Neural cell (in vitro differentiated cells): ENCODE results near the gene ZNF668. TPM values are rescaled to one million over a fixed set of nuclear protein-coding genes. Genes with fewer than 3 reads are reported as not detected.

ENCODE experiments used
- H2AFZ ChIP-seq: fragments of 200-600, 300-800 bp; sonication (generic), shearing (Covaris generic); 2 replicates; pipeline ENCODE4 v1.6.0; 2014; ENCODE audit warnings: low read depth, mild to moderate bottlenecking, antibody characterized with exemption, low read length, moderate library complexity
- H3F3A ChIP-seq: fragments of 200-600 bp; shearing (Covaris generic); 2 replicates; pipeline ENCODE4 v1.6.1; 2016; ENCODE audit warnings: mild to moderate bottlenecking, moderate library complexity, mixed read lengths, antibody characterized with exemption, low read length; ENCODE audit not compliant: insufficient read depth, poor library complexity, severe bottlenecking
- H3K27ac ChIP-seq: fragments of 200-600, 300-800 bp; sonication (generic), shearing (Covaris generic); 2 replicates; pipeline ENCODE4 v1.5.1; 2014; ENCODE audit warnings: mild to moderate bottlenecking, low read length, moderate library complexity
- H3K27me3 ChIP-seq: fragments of 300-800, 200-600 bp; sonication (generic), shearing (Covaris generic); 2 replicates; pipeline ENCODE4 v1.6.0; 2014; ENCODE audit warnings: mild to moderate bottlenecking, low read depth, low read length, moderate library complexity; ENCODE audit not compliant: insufficient read depth
- H3K36me3 ChIP-seq: fragments of 300-800, 200-600 bp; sonication (generic), shearing (Covaris generic); 2 replicates; pipeline ENCODE4 v1.5.1; 2014; ENCODE audit warnings: mild to moderate bottlenecking, antibody characterized with exemption, low read length, moderate library complexity; ENCODE audit not compliant: insufficient read depth
- H3K4me2 ChIP-seq: fragments of 300-800, 200-600 bp; sonication (generic), shearing (Covaris generic); 2 replicates; pipeline ENCODE4 v1.6.0; 2014; ENCODE audit warnings: mild to moderate bottlenecking, low read length
- H3K4me3 ChIP-seq: fragments of 300-800, 200-600 bp; sonication (generic), shearing (Covaris generic); 2 replicates; pipeline ENCODE4 v1.5.1; 2014; ENCODE audit warnings: mild to moderate bottlenecking, low read length, moderate library complexity
- H3K79me2 ChIP-seq: fragments of 200-600 bp; shearing (Covaris generic); replicated peaks from 2 replicates; pipeline ENCODE4 v1.6.0; 2014; ENCODE audit warnings: mild to moderate bottlenecking, low read length, moderate library complexity; ENCODE audit not compliant: insufficient read depth
- H3K9ac ChIP-seq: fragments of 300-800, 200-600 bp; sonication (generic), shearing (Covaris generic); 2 replicates; pipeline ENCODE4 v1.6.1; 2016; ENCODE audit warnings: mild to moderate bottlenecking, low read length, mixed read lengths
- H3K9me2 ChIP-seq: fragments of 200-600 bp; shearing (Covaris generic); 2 replicates; pipeline ENCODE4 v1.6.1; 2016; ENCODE audit warnings: mild to moderate bottlenecking, low read length, mixed read lengths; ENCODE audit not compliant: insufficient read depth
- H3K9me3 ChIP-seq: fragments of 200-600, 300-800 bp; sonication (generic), shearing (Covaris generic); 2 replicates; pipeline ENCODE4 v1.6.1; 2016; ENCODE audit warnings: mild to moderate bottlenecking, mixed run types, low read length, moderate library complexity, mixed read lengths
- H4K20me1 ChIP-seq: fragments of 200-600 bp; shearing (Covaris generic); 2 replicates; pipeline ENCODE4 v1.6.1; 2016; ENCODE audit warnings: mild to moderate bottlenecking, mixed run types; ENCODE audit not compliant: insufficient read depth
- EP300 ChIP-seq: fragments of 450-650 bp; conservative IDR thresholded peaks from 2 replicates; pipeline ENCODE4 v1.6.1; 2014; ENCODE audit warnings: antibody characterized with exemption, mild to moderate bottlenecking, moderate library complexity; ENCODE audit not compliant: poor library complexity, severe bottlenecking
- EZH2 ChIP-seq: fragments of 200-600, 300-800 bp; shearing (Covaris generic), sonication (generic); IDR thresholded peaks from 2 replicates; pipeline ENCODE4 v1.6.1; 2014; ENCODE audit warnings: antibody characterized with exemption, low read length, borderline replicate concordance, mild to moderate bottlenecking; ENCODE audit not compliant: insufficient read depth, poor library complexity, severe bottlenecking
- MXI1 ChIP-seq: fragments of 450-650 bp; conservative IDR thresholded peaks from 2 replicates; pipeline ENCODE4 v1.6.1; 2014; ENCODE audit warnings: antibody characterized with exemption, mild to moderate bottlenecking; ENCODE audit not compliant: poor library complexity, severe bottlenecking
- POLR2AphosphoS5 ChIP-seq: IDR thresholded peaks from 2 replicates; pipeline ENCODE4 v1.6.1; 2012
- RAD21 ChIP-seq: fragments of 450-650 bp; conservative IDR thresholded peaks from 2 replicates; pipeline ENCODE4 v1.6.1; 2014; ENCODE audit warnings: antibody characterized with exemption, mild to moderate bottlenecking, moderate library complexity
- SMC3 ChIP-seq: fragments of 450-650 bp; conservative IDR thresholded peaks from 2 replicates; pipeline ENCODE4 v1.6.1; 2014; ENCODE audit warnings: antibody characterized with exemption, mild to moderate bottlenecking, moderate library complexity; ENCODE audit not compliant: poor library complexity
- TAF1 ChIP-seq: IDR thresholded peaks from 2 replicates; pipeline ENCODE4 v1.6.1; 2012; ENCODE audit warnings: low read depth
- polyA plus RNA-seq: library from polyadenylated mRNA; depleted of rRNA; stranded (reverse); fragments of >200 nt; gene quantifications from 2 replicates; pipeline ENCODE4 v1.2.3, GENCODE V29; 2014
- TF ChIP-seq, protein P1 (sequence below): fragments of 450-650 bp; IDR thresholded peaks from 2 replicates; pipeline ENCODE4 v1.5.1; 2014; ENCODE audit warnings: antibody characterized with exemption, mild to moderate bottlenecking, moderate library complexity; ENCODE audit not compliant: poor library complexity, severe bottlenecking
- TF ChIP-seq, protein P2 (sequence below): IDR thresholded peaks from 2 replicates; pipeline ENCODE4 v1.6.1; 2012; ENCODE audit warnings: borderline replicate concordance

The ZNF668 gene
- polyA plus RNA-seq, 1 donor from 2014 or later, result 17.8 TPM

DNA sequence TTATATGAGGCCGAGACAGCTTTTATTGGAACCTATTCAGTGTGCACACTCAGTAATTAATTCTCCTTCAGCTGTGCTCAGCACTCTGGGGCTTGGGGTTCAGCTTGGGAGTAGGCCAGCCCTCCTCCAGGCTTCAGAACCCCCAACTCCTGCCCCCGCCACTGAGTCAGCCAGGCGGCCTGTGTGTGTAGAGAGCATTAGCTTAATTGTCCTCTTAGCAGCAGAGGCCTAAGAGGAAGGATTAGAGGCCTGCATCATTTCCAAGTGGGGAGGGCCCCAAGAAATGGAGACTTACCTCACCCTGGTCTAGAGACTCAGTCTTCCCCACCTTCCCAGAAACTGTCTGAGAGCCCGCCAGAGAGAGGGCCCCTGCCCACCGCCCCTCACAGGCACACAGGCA is 13.9 kb upstream of the ZNF668 start:
- Histone ChIP-seq H4K20me1 (no peaks in the 10 kb centered on the region), H3K9me3 (no peaks in the 10 kb centered on the region), H3K27me3 (no peaks in the 10 kb centered on the region), H3K9me2 (no peaks in the 10 kb centered on the region), H3F3A (no peaks in the 10 kb centered on the region), H3K4me3 (no peak overlapping the region), H3K79me2 (peaks cover 9% of the 10 kb centered on the region), H3K9ac (no peak overlapping the region), H3K36me3 (no peaks in the 10 kb centered on the region), H2AFZ (no peak overlapping the region), H3K4me2 (no peak overlapping the region), H3K27ac (no peak overlapping the region)
- TF ChIP-seq, protein P1, sequence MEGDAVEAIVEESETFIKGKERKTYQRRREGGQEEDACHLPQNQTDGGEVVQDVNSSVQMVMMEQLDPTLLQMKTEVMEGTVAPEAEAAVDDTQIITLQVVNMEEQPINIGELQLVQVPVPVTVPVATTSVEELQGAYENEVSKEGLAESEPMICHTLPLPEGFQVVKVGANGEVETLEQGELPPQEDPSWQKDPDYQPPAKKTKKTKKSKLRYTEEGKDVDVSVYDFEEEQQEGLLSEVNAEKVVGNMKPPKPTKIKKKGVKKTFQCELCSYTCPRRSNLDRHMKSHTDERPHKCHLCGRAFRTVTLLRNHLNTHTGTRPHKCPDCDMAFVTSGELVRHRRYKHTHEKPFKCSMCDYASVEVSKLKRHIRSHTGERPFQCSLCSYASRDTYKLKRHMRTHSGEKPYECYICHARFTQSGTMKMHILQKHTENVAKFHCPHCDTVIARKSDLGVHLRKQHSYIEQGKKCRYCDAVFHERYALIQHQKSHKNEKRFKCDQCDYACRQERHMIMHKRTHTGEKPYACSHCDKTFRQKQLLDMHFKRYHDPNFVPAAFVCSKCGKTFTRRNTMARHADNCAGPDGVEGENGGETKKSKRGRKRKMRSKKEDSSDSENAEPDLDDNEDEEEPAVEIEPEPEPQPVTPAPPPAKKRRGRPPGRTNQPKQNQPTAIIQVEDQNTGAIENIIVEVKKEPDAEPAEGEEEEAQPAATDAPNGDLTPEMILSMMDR, result no peak
- TF ChIP-seq POLR2AphosphoS5, result no peak
- no peak for TF ChIP-seq EP300
- no peak for TF ChIP-seq RAD21
- TF ChIP-seq, protein P2, sequence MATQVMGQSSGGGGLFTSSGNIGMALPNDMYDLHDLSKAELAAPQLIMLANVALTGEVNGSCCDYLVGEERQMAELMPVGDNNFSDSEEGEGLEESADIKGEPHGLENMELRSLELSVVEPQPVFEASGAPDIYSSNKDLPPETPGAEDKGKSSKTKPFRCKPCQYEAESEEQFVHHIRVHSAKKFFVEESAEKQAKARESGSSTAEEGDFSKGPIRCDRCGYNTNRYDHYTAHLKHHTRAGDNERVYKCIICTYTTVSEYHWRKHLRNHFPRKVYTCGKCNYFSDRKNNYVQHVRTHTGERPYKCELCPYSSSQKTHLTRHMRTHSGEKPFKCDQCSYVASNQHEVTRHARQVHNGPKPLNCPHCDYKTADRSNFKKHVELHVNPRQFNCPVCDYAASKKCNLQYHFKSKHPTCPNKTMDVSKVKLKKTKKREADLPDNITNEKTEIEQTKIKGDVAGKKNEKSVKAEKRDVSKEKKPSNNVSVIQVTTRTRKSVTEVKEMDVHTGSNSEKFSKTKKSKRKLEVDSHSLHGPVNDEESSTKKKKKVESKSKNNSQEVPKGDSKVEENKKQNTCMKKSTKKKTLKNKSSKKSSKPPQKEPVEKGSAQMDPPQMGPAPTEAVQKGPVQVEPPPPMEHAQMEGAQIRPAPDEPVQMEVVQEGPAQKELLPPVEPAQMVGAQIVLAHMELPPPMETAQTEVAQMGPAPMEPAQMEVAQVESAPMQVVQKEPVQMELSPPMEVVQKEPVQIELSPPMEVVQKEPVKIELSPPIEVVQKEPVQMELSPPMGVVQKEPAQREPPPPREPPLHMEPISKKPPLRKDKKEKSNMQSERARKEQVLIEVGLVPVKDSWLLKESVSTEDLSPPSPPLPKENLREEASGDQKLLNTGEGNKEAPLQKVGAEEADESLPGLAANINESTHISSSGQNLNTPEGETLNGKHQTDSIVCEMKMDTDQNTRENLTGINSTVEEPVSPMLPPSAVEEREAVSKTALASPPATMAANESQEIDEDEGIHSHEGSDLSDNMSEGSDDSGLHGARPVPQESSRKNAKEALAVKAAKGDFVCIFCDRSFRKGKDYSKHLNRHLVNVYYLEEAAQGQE, result no peak
- no peak for TF ChIP-seq MXI1
- no peak for TF ChIP-seq TAF1
- no peak for TF ChIP-seq SMC3
- TF ChIP-seq EZH2, result no peak

DNA sequence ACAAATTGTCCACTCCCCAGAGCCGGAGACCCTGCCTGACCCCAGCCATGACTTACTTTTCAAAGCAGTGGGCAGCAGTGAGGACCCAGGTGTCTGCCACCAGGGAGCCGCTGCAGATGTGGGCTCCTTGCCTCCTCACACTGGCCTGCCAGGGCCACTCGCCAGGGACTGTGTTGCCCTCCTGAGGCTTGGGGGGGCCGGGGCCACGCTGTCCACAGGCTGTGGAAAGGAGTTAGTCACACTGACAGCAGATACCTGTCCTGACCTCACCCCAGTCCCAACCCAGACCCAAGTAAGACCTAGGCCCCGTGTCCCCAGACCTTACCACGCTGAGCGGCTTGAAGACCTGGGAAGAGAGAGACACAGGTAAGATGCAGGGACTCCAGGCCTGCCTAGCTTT is 13.4 kb upstream of the ZNF668 start:
- Histone ChIP-seq H3K9ac (no peak overlapping the region), H3K4me2 (no peak overlapping the region), H3K9me3 (no peaks in the 10 kb centered on the region), H3K36me3 (peaks cover under 1% of the 10 kb centered on the region), H3K79me2 (peaks cover 4% of the 10 kb centered on the region), H3K27ac (no peak overlapping the region), H3F3A (no peaks in the 10 kb centered on the region), H4K20me1 (no peaks in the 10 kb centered on the region), H3K4me3 (no peak overlapping the region), H3K27me3 (no peaks in the 10 kb centered on the region), H2AFZ (no peak overlapping the region), H3K9me2 (no peaks in the 10 kb centered on the region)
- no peak for TF ChIP-seq EZH2
- TF ChIP-seq, protein P2, result no peak
- TF ChIP-seq SMC3, result no peak
- TF ChIP-seq RAD21, result no peak
- TF ChIP-seq MXI1, result no peak
- TF ChIP-seq TAF1, result no peak
- no peak for TF ChIP-seq EP300
- TF ChIP-seq, protein P1, result no peak
